Endothelial cell of umbilical vein (primary cell): ENCODE results near the gene MTR.

Experiments used
- CTCF ChIP-seq, 2 donors: IDR thresholded peaks; 1 replicate in 1 of 2; 2 replicates in 1 of 2; pipeline ENCODE4 v1.5.1; 2011; ENCODE audit warnings: low read length in 2 of 2, mild to moderate bottlenecking in 2 of 2, moderate library complexity in 2 of 2, control low read depth in 1 of 2, inconsistent platforms in 1 of 2, low read depth in 1 of 2; ENCODE audit not compliant: insufficient read depth in 1 of 2; ENCODE audit errors: extremely low read depth in 1 of 2
- JUN ChIP-seq: IDR thresholded peaks from 2 replicates; pipeline ENCODE4 v1.6.1; 2011; ENCODE audit warnings: borderline replicate concordance, low read depth; ENCODE audit not compliant: insufficient read length, insufficient read depth
- MAX ChIP-seq: IDR thresholded peaks from 2 replicates; pipeline ENCODE4 v1.6.1; 2011; ENCODE audit not compliant: insufficient read depth, insufficient read length
- MYC ChIP-seq: IDR thresholded peaks from one replicate; pipeline ENCODE4 v1.6.1; 2011; ENCODE audit warnings: mild to moderate bottlenecking, low read depth, low read length
- POLR2A ChIP-seq: IDR thresholded peaks from 2 replicates; pipeline ENCODE4 v1.6.1; 2012; ENCODE audit warnings: low read depth, mild to moderate bottlenecking, control low read depth, low read length
- POLR2AphosphoS5 ChIP-seq: IDR thresholded peaks from 2 replicates; pipeline ENCODE4 v1.6.1; 2012; ENCODE audit warnings: low read depth, mild to moderate bottlenecking, control low read depth, low read length, moderate library complexity; ENCODE audit not compliant: insufficient read depth

- no peak for TF ChIP-seq CTCF (IDR thresholded peaks at IDR 0.05; ENCODE audit: extremely low read depth in 1 of 2, insufficient read depth in 1 of 2, low read depth in 1 of 2, low read length in 2 of 2)
- no peak for TF ChIP-seq POLR2A
- TF ChIP-seq POLR2AphosphoS5 = no peak
- TF ChIP-seq MYC = no peak
- no peak for TF ChIP-seq MAX
- no peak for TF ChIP-seq JUN
Measured at GRCh38 chr1:236799001-236799400, 3.9 kb downstream of the MTR start.
